ENCODE measurements around the gene TEAD2. TPM values are rescaled to one million over a fixed set of nuclear protein-coding genes. Genes with fewer than 3 reads are reported as not detected.
"Not testable (repeated sequence)": the region's sequence is repeated elsewhere in the genome, so short reads cannot be mapped to it uniquely, and the experiment has no call there.

Gene TEAD2
- total RNA-seq, 1 donor from 2014 or later, result 168 TPM

GRCh38 chr19:49380391-49380790 is 18.2 kb upstream of the TEAD2 start:
- peaks cover 15% of the 10 kb centered on the region for H3K9me3 Mint-ChIP-seq

GRCh38 chr19:49378512-49378911 is 16.3 kb upstream of the TEAD2 start:
- no peak for DNase-seq (ENCODE audit: low spot score in 2 of 2, unreplicated experiment in 2 of 2)
- H3K27ac Mint-ChIP-seq, result no peak overlapping the region
- no peak overlapping the region for H3K4me3 Mint-ChIP-seq
- peaks cover 19% of the 10 kb centered on the region for H3K27me3 Mint-ChIP-seq (ENCODE audit: low read depth)
- H3K36me3 Mint-ChIP-seq, result peaks cover 5% of the 10 kb centered on the region
- H3K9me3 Mint-ChIP-seq, result peaks cover 11% of the 10 kb centered on the region
- no peaks in the 10 kb centered on the region for H3K4me1 Mint-ChIP-seq
- no peak for TF ChIP-seq CTCF (IDR thresholded peaks at IDR 0.05; ENCODE audit: unreplicated experiment)

More at GRCh38 chr19:49380391-49380790, 18.2 kb upstream of the TEAD2 start:
- Mint-ChIP-seq H3K4me3 (no peak overlapping the region), H3K27ac (no peak overlapping the region), H3K27me3 (ENCODE audit: low read depth) (peaks cover 14% of the 10 kb centered on the region), H3K4me1 (no peaks in the 10 kb centered on the region), H3K36me3 (peaks cover 5% of the 10 kb centered on the region)
- no peak for TF ChIP-seq CTCF (IDR thresholded peaks at IDR 0.05; ENCODE audit: unreplicated experiment)
- no peak for DNase-seq (ENCODE audit: low spot score in 2 of 2, unreplicated experiment in 2 of 2)

- no peak for DNase-seq (ENCODE audit: low spot score in 2 of 2, unreplicated experiment in 2 of 2)
- peaks cover 5% of the 10 kb centered on the region for H3K9me3 Mint-ChIP-seq
- H3K4me3 Mint-ChIP-seq, result no peak overlapping the region
- no peak for TF ChIP-seq CTCF (IDR thresholded peaks at IDR 0.05; ENCODE audit: unreplicated experiment)
- peaks cover 10% of the 10 kb centered on the region for H3K36me3 Mint-ChIP-seq
- H3K27ac Mint-ChIP-seq, result no peak overlapping the region
- H3K4me1 Mint-ChIP-seq, result no peaks in the 10 kb centered on the region
- H3K27me3 Mint-ChIP-seq (ENCODE audit: low read depth), result peaks cover 19% of the 10 kb centered on the region
Observed at GRCh38 chr19:49374665-49375434, 12.6 kb upstream of the TEAD2 start.

- not testable (repeated sequence) for H3K4me1 Mint-ChIP-seq; DNase-seq (ENCODE audit: low spot score in 2 of 2, unreplicated experiment in 2 of 2); H3K4me3 Mint-ChIP-seq; H3K27ac Mint-ChIP-seq
- peaks cover 19% of the 10 kb centered on the region for H3K27me3 Mint-ChIP-seq (ENCODE audit: low read depth)
- peaks cover 19% of the 10 kb centered on the region for H3K36me3 Mint-ChIP-seq
- H3K9me3 Mint-ChIP-seq, result peaks cover 12% of the 10 kb centered on the region
Observed at GRCh38 chr19:49373174-49373573, 11.0 kb upstream of the TEAD2 start.

GRCh38 chr19:49371184-49371583 is 9.0 kb upstream of the TEAD2 start:
- no peak overlapping the region for H3K27ac Mint-ChIP-seq
- no peaks in the 10 kb centered on the region for H3K4me1 Mint-ChIP-seq
- H3K27me3 Mint-ChIP-seq (ENCODE audit: low read depth), result peaks cover 12% of the 10 kb centered on the region
- peaks cover 19% of the 10 kb centered on the region for H3K36me3 Mint-ChIP-seq
- no peak for TF ChIP-seq CTCF (IDR thresholded peaks at IDR 0.05; ENCODE audit: unreplicated experiment)
- H3K9me3 Mint-ChIP-seq, result peaks cover 12% of the 10 kb centered on the region
- no peak overlapping the region for H3K4me3 Mint-ChIP-seq
- no peak for DNase-seq (ENCODE audit: low spot score in 2 of 2, unreplicated experiment in 2 of 2)

- no peak overlapping the region for H3K4me3 Mint-ChIP-seq
- H3K9me3 Mint-ChIP-seq, result peaks cover 12% of the 10 kb centered on the region
- no peak for TF ChIP-seq CTCF (IDR thresholded peaks at IDR 0.05; ENCODE audit: unreplicated experiment)
- DNase-seq (ENCODE audit: low spot score in 2 of 2, unreplicated experiment in 2 of 2), result no peak
- H3K4me1 Mint-ChIP-seq, result peaks cover 2% of the 10 kb centered on the region
- no peaks in the 10 kb centered on the region for H3K27me3 Mint-ChIP-seq (ENCODE audit: low read depth)
- no peak overlapping the region for H3K27ac Mint-ChIP-seq
- peaks cover 19% of the 10 kb centered on the region for H3K36me3 Mint-ChIP-seq
Observed at GRCh38 chr19:49368711-49369358, 6.6 kb upstream of the TEAD2 start.
